H1 (cell line): Measurements from ENCODE around the gene CCDC174. TPM values are rescaled to one million over a fixed set of nuclear protein-coding genes. Genes with fewer than 3 reads are reported as not detected.

Source experiments
- CTCF ChIA-PET: fragments of 300-600 bp; sonication (Branson Sonifier 250); formaldehyde crosslinking; loops from one replicate; lab custom pipeline; 2021; ENCODE audit not compliant: partially characterized antibody; lab: Charles Lee
- POLR2A ChIA-PET: fragments of 300-600 bp; sonication (Branson Sonifier 250); formaldehyde crosslinking; loops from one replicate; lab custom pipeline; 2021; ENCODE audit warnings: inconsistent platforms; ENCODE audit not compliant: partially characterized antibody; lab: Charles Lee
- DNase-seq, 2 experiments: peaks; one replicate each; pipeline versions ENCODE4 v3.0.0 to v3.0.0-alpha.2; 2010 to 2022; ENCODE audit warnings: low spot score in 2 of 2, low read depth in 1 of 2, mixed read lengths in 1 of 2
- FAIRE-seq: peaks from 2 replicates; lab custom pipeline; 2011; peaks lifted over from hg19 to GRCh38; lab: Jason Lieb, UNC
- H2AFZ ChIP-seq: 2 replicates; pipeline ENCODE4 v1.8.1; 2012; ENCODE audit warnings: low read length, inconsistent platforms
- H2AK5ac ChIP-seq: 2 replicates; pipeline ENCODE4 v1.6.1; 2013; ENCODE audit warnings: low read depth, low read length
- H2BK120ac ChIP-seq: replicated peaks from 2 replicates; pipeline ENCODE3; 2013; ENCODE audit warnings: low read depth, low read length, inconsistent platforms
- H2BK12ac ChIP-seq: 2 replicates; pipeline ENCODE4 v1.6.1; 2013; ENCODE audit warnings: low read depth, low read length
- H2BK15ac ChIP-seq: 2 replicates; pipeline ENCODE4 v1.6.1; 2013; ENCODE audit warnings: low read length
- H2BK20ac ChIP-seq: 2 replicates; pipeline ENCODE4 v1.6.1; 2013; ENCODE audit warnings: low read length
- H2BK5ac ChIP-seq: 2 replicates; pipeline ENCODE4 v1.6.1; 2013; ENCODE audit warnings: low read depth, low read length
- H3K14ac ChIP-seq: 2 replicates; pipeline ENCODE4 v1.6.1; 2013; ENCODE audit warnings: inconsistent platforms; ENCODE audit not compliant: insufficient read length
- H3K18ac ChIP-seq: 2 replicates; pipeline ENCODE4 v1.6.1; 2013; ENCODE audit warnings: low read length; ENCODE audit errors: extremely low read depth
- H3K23ac ChIP-seq: 2 replicates; pipeline ENCODE4 v1.6.1; 2013; ENCODE audit warnings: inconsistent platforms; ENCODE audit not compliant: insufficient read length
- H3K23me2 ChIP-seq: 2 replicates; pipeline ENCODE4 v1.6.1; 2013; ENCODE audit warnings: low read depth, low read length
- H3K27ac ChIP-seq: 2 replicates; pipeline ENCODE4 v1.6.1; 2011; ENCODE audit warnings: low read depth, low read length, inconsistent platforms
- H3K27me3 ChIP-seq, 4 experiments: replicated peaks in 1 of 4; 1 replicate in 1 of 4; 2 replicates in 3 of 4; pipeline versions ENCODE4 v1.6.1 to v1.8.1; 2011 to 2013; ENCODE audit warnings: low read length in 3 of 4, mild to moderate bottlenecking in 3 of 4, inconsistent platforms in 2 of 4, mixed read lengths in 2 of 4, moderate library complexity in 1 of 4; ENCODE audit not compliant: control insufficient read depth in 3 of 4, insufficient read depth in 3 of 4; ENCODE audit errors: extremely low read depth in 1 of 4
- H3K36me3 ChIP-seq, 4 experiments: 2 replicates each; pipeline versions ENCODE4 v1.6.1 to v1.8.1; 2011 to 2013; ENCODE audit warnings: mild to moderate bottlenecking in 4 of 4, low read length in 3 of 4, moderate library complexity in 2 of 4, control low read depth in 1 of 4, inconsistent platforms in 1 of 4; ENCODE audit not compliant: insufficient read depth in 4 of 4, control insufficient read depth in 2 of 4
- H3K4ac ChIP-seq: replicated peaks from 2 replicates; pipeline ENCODE3; 2013; ENCODE audit warnings: low read length, low read depth, mixed read lengths, inconsistent platforms; ENCODE audit not compliant: insufficient read length
- H3K4me1 ChIP-seq, 4 experiments: replicated peaks in 1 of 4; 1 replicate in 1 of 4; 2 replicates in 3 of 4; pipeline versions ENCODE4 v1.6.1 to v1.8.1; 2011 to 2013; ENCODE audit warnings: low read length in 3 of 4, inconsistent platforms in 2 of 4, mixed read lengths in 1 of 4; ENCODE audit not compliant: insufficient read depth in 4 of 4, control insufficient read depth in 3 of 4
- H3K4me2 ChIP-seq, 2 experiments: 2 replicates each; pipeline versions ENCODE4 v1.6.1 to v1.8.1; 2011 to 2013; ENCODE audit warnings: low read depth in 2 of 2, low read length in 2 of 2, control low read depth in 1 of 2, inconsistent platforms in 1 of 2, mild to moderate bottlenecking in 1 of 2; ENCODE audit not compliant: insufficient read depth in 1 of 2
- H3K4me3 ChIP-seq, 4 experiments: fragments of 200-600, 300-600 bp in 1 of 4; sonication (generic), shearing (Covaris generic), sonication (Bioruptor Twin) in 1 of 4; 2 replicates each; pipeline versions ENCODE4 v1.5.1 to v1.8.1; 2011 to 2016; ENCODE audit warnings: low read length in 4 of 4, low read depth in 3 of 4, control low read depth in 2 of 4, inconsistent platforms in 2 of 4, mild to moderate bottlenecking in 2 of 4, mixed read lengths in 1 of 4, moderate library complexity in 1 of 4; ENCODE audit not compliant: insufficient read depth in 2 of 4; ENCODE audit errors: extremely low read depth in 1 of 4
- H3K56ac ChIP-seq: replicated peaks from 2 replicates; pipeline ENCODE3; 2013; ENCODE audit warnings: low read depth, mild to moderate bottlenecking, mixed read lengths, low read length, inconsistent platforms; ENCODE audit not compliant: insufficient read length
- H3K79me1 ChIP-seq: 2 replicates; pipeline ENCODE4 v1.6.1; 2013; ENCODE audit warnings: low read depth, low read length, control low read depth
- H3K79me2 ChIP-seq, 2 experiments: 2 replicates each; pipeline versions ENCODE4 v1.6.1 to v1.8.1; 2012 to 2013; ENCODE audit warnings: low read length in 2 of 2, mild to moderate bottlenecking in 2 of 2, inconsistent platforms in 1 of 2; ENCODE audit not compliant: insufficient read depth in 2 of 2, control insufficient read depth in 1 of 2
- H3K9ac ChIP-seq, 4 experiments: replicated peaks in 1 of 4; 1 replicate in 1 of 4; 2 replicates in 3 of 4; pipeline versions ENCODE4 v1.6.1 to v1.8.1; 2011 to 2013; ENCODE audit warnings: low read depth in 3 of 4, low read length in 3 of 4, control low read depth in 2 of 4, mild to moderate bottlenecking in 2 of 4, moderate library complexity in 2 of 4, inconsistent platforms in 1 of 4; ENCODE audit errors: extremely low read depth in 1 of 4
- H3K9me3 ChIP-seq, 2 experiments: 2 replicates each; pipeline versions ENCODE4 v1.6.1 to v1.8.1; 2012 to 2013; ENCODE audit warnings: mild to moderate bottlenecking in 2 of 2, moderate library complexity in 2 of 2, control low read depth in 1 of 2, inconsistent platforms in 1 of 2, low read depth in 1 of 2, low read length in 1 of 2, mixed read lengths in 1 of 2; ENCODE audit not compliant: insufficient read depth in 2 of 2
- H4K20me1 ChIP-seq, 2 experiments: replicated peaks in 1 of 2; 2 replicates each; pipeline versions ENCODE3 to v1.8.1; 2011 to 2013; ENCODE audit warnings: inconsistent platforms in 2 of 2, low read length in 2 of 2, mild to moderate bottlenecking in 1 of 2; ENCODE audit not compliant: insufficient read depth in 2 of 2, control insufficient read depth in 1 of 2
- H4K5ac ChIP-seq: 2 replicates; pipeline ENCODE4 v1.6.1; 2013; ENCODE audit warnings: low read length, low read depth, mixed read lengths, inconsistent platforms; ENCODE audit not compliant: insufficient read length
- H4K8ac ChIP-seq: 2 replicates; pipeline ENCODE4 v1.8.0; 2013; ENCODE audit warnings: mild to moderate bottlenecking, moderate library complexity, low read length, inconsistent platforms; ENCODE audit not compliant: insufficient read depth; ENCODE audit errors: extremely low read depth
- H4K91ac ChIP-seq: replicated peaks from 2 replicates; pipeline ENCODE3; 2013; ENCODE audit warnings: low read length, mixed read lengths, inconsistent platforms; ENCODE audit not compliant: insufficient read length
- ATF2 ChIP-seq: IDR thresholded peaks from 2 replicates; pipeline ENCODE4 v1.6.1; 2012; ENCODE audit warnings: low read length, inconsistent platforms
- BRCA1 ChIP-seq: IDR thresholded peaks from 2 replicates; pipeline ENCODE4 v1.6.1; 2012; ENCODE audit warnings: low read depth, low read length, improper control_type of control experiment
- CBX5 ChIP-seq: fragments of 300-800, 300-1000 bp; sonication (generic); IDR thresholded peaks from 2 replicates; pipeline ENCODE4 v1.7.1; 2016; ENCODE audit warnings: antibody characterized with exemption, low read length, low read depth
- EZH2 ChIP-seq: fragments of 200-600 bp; sonication (generic); IDR thresholded peaks from 2 replicates; pipeline ENCODE4 v1.7.1; 2012; ENCODE audit warnings: low read depth, mild to moderate bottlenecking, moderate library complexity, low read length, inconsistent platforms; ENCODE audit not compliant: severe bottlenecking
- KDM4A ChIP-seq: IDR thresholded peaks from one replicate; pipeline ENCODE4 v1.7.1; 2012; ENCODE audit warnings: low read depth, mild to moderate bottlenecking, moderate library complexity, low read length, inconsistent platforms; ENCODE audit not compliant: severe bottlenecking
- NANOG ChIP-seq: IDR thresholded peaks from 2 replicates; pipeline ENCODE4 v1.6.1; 2011; ENCODE audit warnings: low read length, low read depth, mild to moderate bottlenecking, inconsistent platforms; ENCODE audit not compliant: insufficient read depth, poor library complexity, severe bottlenecking
- SP2 ChIP-seq: IDR thresholded peaks from 2 replicates; pipeline ENCODE4 v1.6.1; 2012; ENCODE audit warnings: mild to moderate bottlenecking, low read length, inconsistent platforms
- TAF1 ChIP-seq: IDR thresholded peaks from 2 replicates; pipeline ENCODE4 v1.6.1; 2011; ENCODE audit warnings: mild to moderate bottlenecking, low read depth, low read length
- WGBS, 2 experiments: shearing (Covaris generic) in 1 of 2; methylation state at CpG; one replicate each; pipeline versions ENCODE4 v1.1.6 to v1.1.7; 2013 to 2015; ENCODE audit warnings: low lambda C conversion rate in 2 of 2, mixed read lengths in 2 of 2, inconsistent platforms in 1 of 2, low coverage in 1 of 2, missing lambda C conversion rate in 1 of 2; ENCODE audit not compliant: insufficient replicate concordance in 2 of 2, insufficient coverage in 1 of 2, insufficient read length in 1 of 2; ENCODE audit errors: extremely low coverage in 1 of 2, missing lambda C conversion rate in 1 of 2; 5-methylcytosine and 5-hydroxymethylcytosine counted together
- polyA plus RNA-seq, 7 experiments: library from polyadenylated mRNA; depleted of rRNA in 3 of 7; stranded (reverse) in 5 of 7; unstranded in 2 of 7; fragments of >200 nt in 5 of 7; fragments of 200-250 nt in 2 of 7; gene quantifications; 1 replicate in 5 of 7; 2 replicates in 1 of 7; 4 replicates in 1 of 7; pipeline versions ENCODE4 v1.2.1 to v1.2.3, GENCODE V29; 2011 to 2013; ENCODE audit warnings: missing spikeins in 2 of 7, mixed read lengths in 2 of 7
- total RNA-seq: library from RNA; stranded (reverse); fragmentation: NEBNext Ultra II Directional; extraction: Animal tissue kit (Norgen Biotek cat#: 25700); gene quantifications from 2 replicates; pipeline ENCODE4 v1.2.1, GENCODE V29; 2021

CCDC174 gene
- total and polyA plus RNA-seq, 2 of the 8 experiments (the other 6 are each of a cell fraction or from before 2014, with no cell fraction given): 3.5 to 11.9 TPM

DNA sequence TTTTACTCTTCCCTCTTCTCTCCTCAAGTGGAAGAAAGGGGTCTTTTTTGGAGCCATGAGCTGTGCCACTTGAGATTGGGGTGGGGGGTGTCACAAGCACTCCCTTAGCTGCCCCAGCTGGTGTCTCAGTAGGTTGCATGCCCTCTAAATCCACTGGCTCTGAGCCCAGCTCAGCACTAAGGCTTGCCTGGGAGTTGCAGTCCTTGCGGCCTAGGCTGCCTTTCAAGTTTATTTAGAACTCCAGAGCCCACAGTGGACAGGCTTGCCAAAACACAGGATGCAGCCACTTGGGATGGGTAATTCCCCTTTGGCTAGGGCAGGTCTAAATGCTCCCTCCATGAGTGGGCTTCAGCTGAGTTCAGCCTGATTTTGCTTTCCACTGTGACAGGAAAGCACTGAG, 48.1 kb downstream of the CCDC174 start:
- 86% methylated on average over 1 of the region's 1 CpG; no CpG with 5 or more reads in 1 of the 2 experiments for WGBS, 2 experiments
- H3K36me3 ChIP-seq: no peaks in the 10 kb centered on the region
- CTCF ChIA-PET: interaction anchor here (1.0 to 1.4 kb wide), 2 partner anchors 221 to 227 kb away, joined by 3 to 6 read pairs; no protein-coding TSS in a partner anchor
- no peak overlapping the region for H3K4me3 ChIP-seq
- H3K27me3 ChIP-seq: no peaks in the 10 kb centered on the region
- H2BK5ac ChIP-seq: no peak overlapping the region
- H3K14ac ChIP-seq: no peak overlapping the region
- no peak overlapping the region for H3K4me2 ChIP-seq
- no peak overlapping the region for H2BK20ac ChIP-seq
- no peak overlapping the region for H4K91ac ChIP-seq
- no peak overlapping the region for H2BK15ac ChIP-seq
- FAIRE-seq (no peak), DNase-seq (peak in 1 of 2 experiments; percentile 22)
- no peak overlapping the region for H4K8ac ChIP-seq
- H3K4me1 ChIP-seq: no peaks in the 10 kb centered on the region
- no peaks in the 10 kb centered on the region for H3K79me1 ChIP-seq
- no peak for TF ChIP-seq KDM4A
- TF ChIP-seq SP2: no peak
- TF ChIP-seq ATF2: no peak
- no peak for TF ChIP-seq TAF1
- no peak for TF ChIP-seq CBX5
- TF ChIP-seq BRCA1: no peak
- TF ChIP-seq EZH2: no peak
- TF ChIP-seq NANOG: no peak
- H3K9ac ChIP-seq: no peak overlapping the region
- H2BK12ac ChIP-seq: no peak overlapping the region
- H3K23ac ChIP-seq: no peak overlapping the region
- no peak overlapping the region for H3K27ac ChIP-seq
- no peak overlapping the region for H4K5ac ChIP-seq
- POLR2A ChIA-PET: no interaction called here
- no peaks in the 10 kb centered on the region for H3K9me3 ChIP-seq
- no peak overlapping the region for H2AK5ac ChIP-seq
- no peaks in the 10 kb centered on the region for H3K79me2 ChIP-seq
- H3K4ac ChIP-seq: no peak overlapping the region
- H2AFZ ChIP-seq: no peak overlapping the region
- no peak overlapping the region for H3K18ac ChIP-seq
- H2BK120ac ChIP-seq: no peak overlapping the region
- no peak overlapping the region for H3K56ac ChIP-seq
- H4K20me1 ChIP-seq: no peaks in the 10 kb centered on the region
- H3K23me2 ChIP-seq: no peaks in the 10 kb centered on the region
